Activated CD4-positive, alpha-beta memory T cell treated with anti-CD3 and anti-CD28 coated beads for 36 hours (primary cell): Measurements from ENCODE around the gene URM1. TPM values are rescaled to one million over a fixed set of nuclear protein-coding genes. Genes with fewer than 3 reads are reported as not detected.

Experiments used
- CTCF ChIA-PET: fragments of 350-600 bp; sonication (Branson Sonifier 250); formaldehyde crosslinking; loops from one replicate; lab custom pipeline; 2021; ENCODE audit warnings: antibody characterized with exemption, inconsistent platforms; lab: Charles Lee
- POLR2A ChIA-PET: fragments of 350-600 bp; sonication (Branson Sonifier 250); formaldehyde crosslinking; loops from one replicate; lab custom pipeline; 2021; ENCODE audit warnings: antibody characterized with exemption; lab: Charles Lee
- DNase-seq: peaks from one replicate; pipeline ENCODE4 v3.0.0-alpha.2; 2020
- H3K27ac Mint-ChIP-seq: one replicate; pipeline ENCODE4 v1.8.0; 2021; ENCODE audit warnings: mixed read lengths
- H3K27me3 Mint-ChIP-seq: one replicate; pipeline ENCODE4 v1.8.0; 2021; ENCODE audit warnings: mixed read lengths
- H3K36me3 Mint-ChIP-seq: one replicate; pipeline ENCODE4 v1.8.0; 2021; ENCODE audit warnings: mixed read lengths
- H3K4me1 Mint-ChIP-seq: one replicate; pipeline ENCODE4 v1.8.0; 2021; ENCODE audit warnings: low read depth, mixed read lengths
- H3K4me3 Mint-ChIP-seq: one replicate; pipeline ENCODE4 v1.8.0; 2021; ENCODE audit warnings: mild to moderate bottlenecking, mixed read lengths
- H3K9me3 Mint-ChIP-seq: one replicate; pipeline ENCODE4 v1.8.0; 2021; ENCODE audit warnings: mixed read lengths
- intact Hi-C: fragments of 100-400 bp; cut with micrococcal nuclease; formaldehyde crosslinking; loops from one replicate; pipeline ENCODE4 v1.15.1; 2023
- total RNA-seq, 2 experiments: library from RNA; stranded (reverse); gene quantifications; one replicate each; pipeline ENCODE4 v1.2.3, GENCODE V29; 2021

URM1 gene
- 10 to 100 TPM; 45.9 to 50.0 TPM for total RNA-seq

- Mint-ChIP-seq H3K27ac (peak within 1 kb of the TSS; percentile 93), H3K9me3 (no peaks in the 10 kb centered on the region), H3K4me3 (peak within 1 kb of the TSS; percentile 99), H3K36me3 (peaks cover 7% of the 10 kb centered on the region), H3K4me1 (peaks cover 27% of the 10 kb centered on the region), H3K27me3 (no peaks in the 10 kb centered on the region)
- DNase-seq = peak; percentile 98
- ChIA-PET POLR2A (interaction anchor here (0.5 to 1.6 kb wide), 8 partner anchors 9 to 727 kb away, joined by 3 to 6 read pairs (median 3); partner anchors contain the start of genes COQ4, ENDOG and TRUB2), CTCF (interaction anchor here (1.0 to 4.3 kb wide), 7 partner anchors 9 to 76 kb away, joined by 3 to 42 read pairs (median 6); partner anchors contain the start of gene CERCAM)
- intact Hi-C loops = loop anchor here (1.0 to 5.0 kb wide), 7 partner anchors 30 to 532 kb away; partner anchors contain the start of genes COQ4, GLE1, KYAT1 and LRRC8A
Measured at GRCh38 chr9:128370752-128371629, at the start of gene URM1. URM1 (plus strand) TSS chr9:128371374; CDS start chr9:128371381, 7 bp downstream.

GRCh38 chr9:128321879-128322403 lies 49.2 kb upstream of the URM1 start:
- ChIA-PET CTCF (interaction anchor here (1.3 to 1.4 kb wide), 2 partner anchors 19 to 27 kb away, joined by 3 to 8 read pairs; no protein-coding TSS in a partner anchor), POLR2A (interaction anchor here (1.2 to 2.0 kb wide), 2 partner anchors 16 to 50 kb away, joined by 3 to 4 read pairs; partner anchors contain the start of gene URM1)
- Mint-ChIP-seq H3K9me3 (no peaks in the 10 kb centered on the region), H3K4me1 (peaks cover 17% of the 10 kb centered on the region), H3K27me3 (no peaks in the 10 kb centered on the region), H3K27ac (peak overlapping the region; percentile 94), H3K36me3 (no peaks in the 10 kb centered on the region), H3K4me3 (peak overlapping the region; percentile 85)
- DNase-seq = no peak
- intact Hi-C loops = loop anchor here (1.0 to 5.0 kb wide), 5 partner anchors 18 to 560 kb away; partner anchors contain the start of genes GOLGA2, KYAT1, LRRC8A and SLC27A4

GRCh38 chr9:128322404-128323211 lies 48.6 kb upstream of the URM1 start, which contains the start of the genes COQ4 and TRUB2:
COQ4 (plus strand) TSS chr9:128322839; CDS start chr9:128322859, 20 bp downstream.
TRUB2 (minus strand) TSS chr9:128322447; CDS start chr9:128322408, 39 bp downstream.
- intact Hi-C loops = loop anchor here (1.0 to 5.0 kb wide), 5 partner anchors 18 to 560 kb away; partner anchors contain the start of genes GOLGA2, KYAT1, LRRC8A and SLC27A4
- ChIA-PET POLR2A (interaction anchor here (2.0 kb wide), 1 partner anchor 49 kb away, joined by 4 read pairs; the partner anchor contains the start of gene URM1), CTCF (no interaction called here)
- H3K27ac Mint-ChIP-seq = peak within 1 kb of the TSS; percentile 94
- peak within 1 kb of the TSS; percentile 85 for H3K4me3 Mint-ChIP-seq
- no peaks in the 10 kb centered on the region for H3K36me3 Mint-ChIP-seq
- no peaks in the 10 kb centered on the region for H3K27me3 Mint-ChIP-seq
- DNase-seq = peak; percentile 95
- H3K9me3 Mint-ChIP-seq = no peaks in the 10 kb centered on the region
- H3K4me1 Mint-ChIP-seq = peaks cover 17% of the 10 kb centered on the region

GRCh38 chr9:128323212-128323730 lies 47.9 kb upstream of the URM1 start:
- Mint-ChIP-seq H3K36me3 (no peaks in the 10 kb centered on the region), H3K4me1 (peaks cover 17% of the 10 kb centered on the region), H3K9me3 (no peaks in the 10 kb centered on the region), H3K27me3 (no peaks in the 10 kb centered on the region), H3K27ac (peak overlapping the region; percentile 94), H3K4me3 (peak overlapping the region; percentile 85)
- no peak for DNase-seq
- ChIA-PET CTCF (no interaction called here), POLR2A (interaction anchor here (2.0 kb wide), 1 partner anchor 48 kb away, joined by 4 read pairs; the partner anchor contains the start of gene URM1)
- intact Hi-C loops = loop anchor here (2.0 to 5.0 kb wide), 3 partner anchors 48 to 559 kb away; partner anchors contain the start of genes KYAT1, LRRC8A and URM1

- intact Hi-C loops = loop anchor here (2.0 to 5.0 kb wide), 3 partner anchors 47 to 559 kb away; partner anchors contain the start of genes KYAT1, LRRC8A and URM1
- CTCF ChIA-PET = no interaction called here
- Mint-ChIP-seq H3K4me3 (peak overlapping the region; percentile 85), H3K27ac (peak overlapping the region; percentile 94), H3K9me3 (no peaks in the 10 kb centered on the region), H3K27me3 (no peaks in the 10 kb centered on the region), H3K4me1 (peaks cover 17% of the 10 kb centered on the region), H3K36me3 (no peaks in the 10 kb centered on the region)
- POLR2A ChIA-PET = no interaction called here
- no peak for DNase-seq
Measured at GRCh38 chr9:128323791-128324190, 47.4 kb upstream of the URM1 start.

- intact Hi-C loops = loop anchor here (5.0 kb wide), 1 partner anchor 558 kb away; the partner anchor contains the start of genes KYAT1 and LRRC8A
- peak overlapping the region; percentile 85 for H3K4me3 Mint-ChIP-seq
- H3K27ac Mint-ChIP-seq = no peak overlapping the region
- no peaks in the 10 kb centered on the region for H3K36me3 Mint-ChIP-seq
- POLR2A ChIA-PET = interaction anchor here (0.7 kb wide), 1 partner anchor 17 kb away, joined by 3 read pairs; no protein-coding TSS in a partner anchor
- no peak for DNase-seq
- H3K27me3 Mint-ChIP-seq = no peaks in the 10 kb centered on the region
- CTCF ChIA-PET = interaction anchor here (1.0 to 1.3 kb wide), 3 partner anchors 12 to 67 kb away, joined by 3 to 4 read pairs (median 3); no protein-coding TSS in a partner anchor
- no peaks in the 10 kb centered on the region for H3K9me3 Mint-ChIP-seq
- H3K4me1 Mint-ChIP-seq = peaks cover 17% of the 10 kb centered on the region
Measured at GRCh38 chr9:128324401-128324800, 46.8 kb upstream of the URM1 start.

- peaks cover 17% of the 10 kb centered on the region for H3K4me1 Mint-ChIP-seq
- DNase-seq = no peak
- no peak overlapping the region for H3K27ac Mint-ChIP-seq
- H3K27me3 Mint-ChIP-seq = no peaks in the 10 kb centered on the region
- ChIA-PET POLR2A (no interaction called here), CTCF (interaction anchor here (0.9 to 1.3 kb wide), 3 partner anchors 15 to 68 kb away, joined by 3 to 4 read pairs (median 3); no protein-coding TSS in a partner anchor)
- H3K9me3 Mint-ChIP-seq = no peaks in the 10 kb centered on the region
- no peak overlapping the region for H3K4me3 Mint-ChIP-seq
- no peaks in the 10 kb centered on the region for H3K36me3 Mint-ChIP-seq
- intact Hi-C loops = no loop called here
Measured at GRCh38 chr9:128325629-128326028, 45.5 kb upstream of the URM1 start.

- Mint-ChIP-seq H3K36me3 (peaks cover 7% of the 10 kb centered on the region), H3K9me3 (no peaks in the 10 kb centered on the region), H3K4me3 (no peak overlapping the region), H3K4me1 (no peaks in the 10 kb centered on the region), H3K27ac (no peak overlapping the region), H3K27me3 (no peaks in the 10 kb centered on the region)
- CTCF ChIA-PET = interaction anchor here (1.9 kb wide), 1 partner anchor 29 kb away, joined by 6 read pairs; no protein-coding TSS in a partner anchor
- POLR2A ChIA-PET = no interaction called here
- DNase-seq = no peak
- intact Hi-C loops = no loop called here
Measured at GRCh38 chr9:128333451-128333869, 37.7 kb upstream of the URM1 start.

GRCh38 chr9:128335161-128335560 lies 36.0 kb upstream of the URM1 start:
- H3K27me3 Mint-ChIP-seq = no peaks in the 10 kb centered on the region
- peaks cover 7% of the 10 kb centered on the region for H3K36me3 Mint-ChIP-seq
- no peak overlapping the region for H3K4me3 Mint-ChIP-seq
- POLR2A ChIA-PET = interaction anchor here (1.6 kb wide), 1 partner anchor 355 kb away, joined by 4 read pairs; no protein-coding TSS in a partner anchor
- CTCF ChIA-PET = interaction anchor here (0.8 to 1.9 kb wide), 2 partner anchors 27 kb away, joined by 4 to 6 read pairs; no protein-coding TSS in a partner anchor
- no peak for DNase-seq
- H3K4me1 Mint-ChIP-seq = no peaks in the 10 kb centered on the region
- no peaks in the 10 kb centered on the region for H3K9me3 Mint-ChIP-seq
- H3K27ac Mint-ChIP-seq = no peak overlapping the region
- intact Hi-C loops = no loop called here

- ChIA-PET POLR2A (interaction anchor here (0.9 to 1.6 kb wide), 2 partner anchors 36 to 355 kb away, joined by 3 to 4 read pairs; no protein-coding TSS in a partner anchor), CTCF (interaction anchor here (0.8 to 1.6 kb wide), 3 partner anchors 11 to 41 kb away, joined by 3 to 5 read pairs (median 4); no protein-coding TSS in a partner anchor)
- intact Hi-C loops = no loop called here
- H3K27ac Mint-ChIP-seq = no peak overlapping the region
- H3K4me1 Mint-ChIP-seq = no peaks in the 10 kb centered on the region
- H3K36me3 Mint-ChIP-seq = peaks cover 7% of the 10 kb centered on the region
- DNase-seq = no peak
- H3K27me3 Mint-ChIP-seq = no peaks in the 10 kb centered on the region
- no peak overlapping the region for H3K4me3 Mint-ChIP-seq
- no peaks in the 10 kb centered on the region for H3K9me3 Mint-ChIP-seq
Measured at GRCh38 chr9:128335914-128336313, 35.3 kb upstream of the URM1 start.
